Tibial nerve (tissue), 4 donors: ENCODE results near the gene NRCAM. TPM values are rescaled to one million over a fixed set of nuclear protein-coding genes. Genes with fewer than 3 reads are reported as not detected.
A peak's percentile ranks its signal among the peaks of the same experiment; 100 is the strongest.

Experiments
- DNase-seq, 2 donors: peaks; one replicate each; pipeline ENCODE4 v3.0.0-alpha.2; 2019; ENCODE audit warnings: low spot score in 2 of 2
- H3K27ac ChIP-seq, 4 donors: fragments of 200-600 bp; sonication (generic) in 3 of 4; one replicate each; pipeline ENCODE4 v1.5.1; 2017 to 2019; ENCODE audit warnings: mild to moderate bottlenecking in 1 of 4
- H3K27me3 ChIP-seq, 2 donors: fragments of 200-600 bp; sonication (generic) in 1 of 2; one replicate each; pipeline versions ENCODE4 v1.5.1 to v1.6.0; 2017 to 2019
- H3K36me3 ChIP-seq, 3 donors: fragments of 200-600 bp; sonication (generic); one replicate each; pipeline ENCODE4 v1.5.1; 2018 to 2019
- H3K4me1 ChIP-seq, 4 donors: fragments of 200-600 bp; sonication (generic) in 3 of 4; one replicate each; pipeline ENCODE4 v1.5.1; 2017 to 2019
- H3K4me3 ChIP-seq, 4 donors: fragments of 200-600 bp; sonication (generic) in 3 of 4; one replicate each; pipeline ENCODE4 v1.5.1; 2017 to 2019; ENCODE audit warnings: mild to moderate bottlenecking in 1 of 4, moderate library complexity in 1 of 4
- H3K9me3 ChIP-seq, 4 donors: fragments of 200-600 bp; sonication (generic) in 3 of 4; one replicate each; pipeline ENCODE4 v1.5.1; 2017 to 2019
- CTCF ChIP-seq, 5 experiments: fragments of 200-600 bp in 3 of 5; fragments of 450-650 bp in 2 of 5; sonication (generic) in 3 of 5; IDR thresholded peaks; one replicate each; pipeline ENCODE4 v1.5.1; 2016 to 2019; ENCODE audit warnings: antibody characterized with exemption in 5 of 5, mild to moderate bottlenecking in 3 of 5, moderate library complexity in 2 of 5
- EP300 ChIP-seq, 2 donors: sonication (generic); formaldehyde crosslinking; IDR thresholded peaks; one replicate each; pipeline ENCODE4 v1.6.1; 2017; ENCODE audit warnings: antibody characterized with exemption in 2 of 2, mild to moderate bottlenecking in 1 of 2
- POLR2A ChIP-seq, 2 donors: fragments of 450-650 bp; IDR thresholded peaks; one replicate each; pipeline ENCODE4 v1.6.1; 2017; ENCODE audit warnings: antibody characterized with exemption in 2 of 2, mild to moderate bottlenecking in 2 of 2, moderate library complexity in 2 of 2
- WGBS, 2 donors: methylation state at CpG; one replicate each; pipeline ENCODE4 v1.1.5; 2018; 5-methylcytosine and 5-hydroxymethylcytosine counted together
- total RNA-seq, 4 donors: library from RNA; depleted of rRNA; stranded (reverse); fragments of >200 nt; gene quantifications; one replicate each; pipeline ENCODE4 v1.1.0, GENCODE V29; 2016

NRCAM gene
- total RNA-seq, 4 donors from 2014 or later = 16.5 to 87.4 (median 22.4) TPM

DNA sequence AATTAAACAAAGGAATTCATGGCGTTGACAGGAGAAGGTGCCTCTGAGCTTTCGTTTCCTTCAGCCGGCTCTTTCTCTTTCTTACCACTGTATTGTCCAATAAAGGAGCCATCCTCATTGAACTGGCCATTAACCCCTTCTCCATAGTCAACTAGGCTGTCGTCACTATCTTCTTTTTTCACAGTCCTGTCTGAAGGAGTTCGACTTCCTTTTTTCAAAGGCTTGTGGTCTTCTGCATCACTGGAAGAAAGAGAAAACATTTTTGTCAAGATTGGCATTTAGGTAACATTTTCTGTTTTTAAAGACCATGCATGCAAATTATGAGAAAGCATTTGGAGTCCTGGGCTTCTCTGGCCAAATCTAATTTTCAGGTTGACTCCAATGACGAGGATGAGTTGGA lies 306.3 kb downstream of the NRCAM start:
- TF ChIP-seq CTCF (IDR thresholded peaks at IDR 0.05) (no peak), EP300 (IDR thresholded peaks at IDR 0.05) (no peak), POLR2A (IDR thresholded peaks at IDR 0.05) (no peak)
- Histone ChIP-seq H3K9me3 (no peaks in the 10 kb centered on the region), H3K27me3 (no peaks in the 10 kb centered on the region), H3K4me3 (no peak overlapping the region), H3K36me3 (no peaks in the 10 kb centered on the region), H3K4me1 (peaks cover 0 to 7% (median 0%) of the 10 kb centered on the region in 4 donors), H3K27ac (no peak overlapping the region)
- no peak for DNase-seq
- WGBS, 2 donors = 61 to 68% methylated on average over 6 of the region's 6 CpGs

- H3K27ac ChIP-seq = no peak overlapping the region
- 56 to 69% methylated on average over 5 of the region's 5 CpGs for WGBS, 2 donors
- DNase-seq = no peak
Observed at GRCh38 chr7:108149119-108149518, 307.1 kb downstream of the NRCAM start.

GRCh38 chr7:108147031-108147563 lies 309.1 kb downstream of the NRCAM start:
- WGBS, 2 donors = 83% methylated on average over 6 of the region's 6 CpGs
- no peak for DNase-seq
- Histone ChIP-seq H3K36me3 (no peaks in the 10 kb centered on the region), H3K9me3 (no peaks in the 10 kb centered on the region), H3K27me3 (no peaks in the 10 kb centered on the region), H3K4me1 (peaks cover 0 to 7% (median 0%) of the 10 kb centered on the region in 4 donors), H3K4me3 (no peak overlapping the region), H3K27ac (no peak overlapping the region)
- no peak for TF ChIP-seq CTCF (IDR thresholded peaks at IDR 0.05)
- no peak for TF ChIP-seq POLR2A (IDR thresholded peaks at IDR 0.05)
- no peak for TF ChIP-seq EP300 (IDR thresholded peaks at IDR 0.05)

More at GRCh38 chr7:108149119-108149518, 307.1 kb downstream of the NRCAM start:
- Histone ChIP-seq H3K27me3 (no peaks in the 10 kb centered on the region), H3K9me3 (no peaks in the 10 kb centered on the region), H3K36me3 (no peaks in the 10 kb centered on the region), H3K4me1 (peaks cover 0 to 7% (median 0%) of the 10 kb centered on the region in 4 donors), H3K4me3 (no peak overlapping the region)
- no peak for TF ChIP-seq CTCF (IDR thresholded peaks at IDR 0.05)
- TF ChIP-seq EP300 (IDR thresholded peaks at IDR 0.05) = no peak
- no peak for TF ChIP-seq POLR2A (IDR thresholded peaks at IDR 0.05)

DNA sequence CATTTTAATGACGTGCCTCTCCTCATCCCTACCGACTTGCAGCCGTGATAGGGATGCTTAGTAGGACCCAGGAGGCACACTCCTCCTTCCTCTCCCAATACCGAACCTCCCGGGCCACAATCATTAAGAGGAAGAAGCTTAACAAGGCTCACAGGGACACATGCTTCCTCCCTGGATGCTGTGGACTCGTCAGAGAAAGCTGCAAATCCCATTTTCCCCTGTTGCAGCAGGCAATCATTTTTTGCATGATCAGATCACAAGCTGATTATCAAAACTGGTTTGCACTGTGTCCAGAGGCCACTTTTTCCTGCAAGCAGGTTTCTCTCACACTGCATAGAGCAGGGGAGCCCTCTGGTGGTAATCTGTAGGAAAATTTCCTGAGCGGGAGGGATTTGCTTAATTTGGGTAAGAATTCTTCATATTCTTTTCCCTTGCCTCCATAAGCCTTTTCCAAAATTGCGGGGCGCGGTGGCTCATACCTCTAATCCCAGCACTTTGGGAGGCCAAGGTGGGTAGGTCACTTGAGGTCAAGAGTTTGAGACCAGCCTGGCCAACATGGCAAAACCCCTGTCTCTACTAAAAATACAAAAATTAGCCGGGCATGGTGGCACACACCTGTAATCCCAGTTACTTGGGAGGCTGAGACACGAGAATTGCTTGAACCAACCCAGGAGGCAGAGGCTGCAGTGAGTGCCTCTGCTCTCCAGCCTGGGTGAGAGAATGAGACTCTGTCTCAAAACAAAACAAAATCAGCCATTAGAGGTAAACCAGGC lies 310.0 kb downstream of the NRCAM start:
- DNase-seq = peak; percentile 19 to 71
- WGBS, 2 donors = 11 to 12% methylated on average over 12 of the region's 12 CpGs
- Histone ChIP-seq H3K4me1 (peaks cover 0 to 7% (median 0%) of the 10 kb centered on the region in 4 donors), H3K27ac (no peak overlapping the region), H3K27me3 (no peaks in the 10 kb centered on the region), H3K9me3 (no peaks in the 10 kb centered on the region), H3K36me3 (no peaks in the 10 kb centered on the region), H3K4me3 (peak overlapping the region in 1 of 4 donors; percentile 18)
- TF ChIP-seq CTCF (IDR thresholded peaks at IDR 0.05) (peak; percentile 87 to 91 (median 90)), EP300 (IDR thresholded peaks at IDR 0.05) (peak in 1 of 2 donors; percentile 43), POLR2A (IDR thresholded peaks at IDR 0.05) (no peak)

- no peaks in the 10 kb centered on the region for H3K9me3 ChIP-seq
- no peak overlapping the region for H3K27ac ChIP-seq
- WGBS, 2 donors = 82 to 83% methylated on average over 8 of the region's 8 CpGs
- no peak overlapping the region for H3K4me3 ChIP-seq
- DNase-seq = no peak
- no peaks in the 10 kb centered on the region for H3K36me3 ChIP-seq
- no peaks in the 10 kb centered on the region for H3K27me3 ChIP-seq
- peaks cover 0 to 7% (median 0%) of the 10 kb centered on the region in 4 donors for H3K4me1 ChIP-seq
- TF ChIP-seq EP300 (IDR thresholded peaks at IDR 0.05) (no peak), CTCF (IDR thresholded peaks at IDR 0.05) (no peak), POLR2A (IDR thresholded peaks at IDR 0.05) (no peak)
Observed at GRCh38 chr7:108145401-108145800, 310.8 kb downstream of the NRCAM start.
